ENCODE results near the gene SAP30. TPM values are rescaled to one million over a fixed set of nuclear protein-coding genes. Genes with fewer than 3 reads are reported as not detected.

SAP30 gene
- polyA plus RNA-seq, 3 donors: 13.1 to 15.8 (median 13.7) TPM

DNA sequence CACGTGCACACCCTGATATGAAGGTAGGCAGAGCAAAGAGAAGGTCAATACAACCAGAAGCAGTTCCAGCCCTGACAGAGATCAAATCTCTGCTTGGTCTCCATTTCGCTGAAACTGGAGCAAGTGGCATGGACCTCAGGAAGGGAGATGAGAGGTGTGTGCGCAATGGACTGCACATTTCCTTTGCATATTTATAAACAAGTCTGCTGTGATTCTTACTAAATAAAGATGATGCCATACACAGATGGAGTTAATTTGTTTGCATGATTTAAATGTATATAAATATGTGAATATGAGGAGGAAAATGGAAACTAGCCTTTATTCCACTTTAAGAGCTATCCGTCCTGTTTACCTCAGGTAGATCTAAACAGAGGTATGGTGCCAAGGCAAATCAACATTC is 30.3 kb downstream of the SAP30 start:
- no peak for DNase-seq (ENCODE audit: extremely low read depth in 1 of 11, low read depth in 9 of 11, low spot score in 4 of 11)

DNA sequence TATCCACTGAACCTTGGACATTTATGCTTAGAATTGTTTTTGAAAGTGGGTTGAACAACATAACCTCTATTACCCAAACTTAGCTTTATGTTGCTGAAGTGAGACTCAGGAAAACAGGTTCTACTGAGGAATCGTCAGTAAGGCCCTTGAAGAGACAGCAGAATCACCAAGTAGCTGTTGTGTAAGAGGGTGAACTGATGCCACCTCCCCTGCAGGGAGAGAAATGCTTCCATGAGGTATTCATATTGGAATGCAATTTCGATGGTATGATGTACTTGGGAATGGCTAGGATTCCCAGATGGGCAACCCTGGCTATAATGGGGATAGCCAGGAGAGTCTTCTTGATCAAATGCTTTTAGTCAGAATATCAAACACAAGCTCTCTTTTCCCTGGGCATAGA is 32.3 kb downstream of the SAP30 start:
- no peak for DNase-seq (ENCODE audit: extremely low read depth in 1 of 11, low read depth in 9 of 11, low spot score in 4 of 11)

- DNase-seq (ENCODE audit: extremely low read depth in 1 of 11, low read depth in 9 of 11, low spot score in 4 of 11): no peak
These were observed 33.6 kb downstream of the SAP30 start for GRCh38 chr4:173404296-173404865.

GRCh38 chr4:173405840-173406606 is 35.3 kb downstream of the SAP30 start:
- DNase-seq (ENCODE audit: extremely low read depth in 1 of 11, low read depth in 9 of 11, low spot score in 4 of 11): no peak

DNA sequence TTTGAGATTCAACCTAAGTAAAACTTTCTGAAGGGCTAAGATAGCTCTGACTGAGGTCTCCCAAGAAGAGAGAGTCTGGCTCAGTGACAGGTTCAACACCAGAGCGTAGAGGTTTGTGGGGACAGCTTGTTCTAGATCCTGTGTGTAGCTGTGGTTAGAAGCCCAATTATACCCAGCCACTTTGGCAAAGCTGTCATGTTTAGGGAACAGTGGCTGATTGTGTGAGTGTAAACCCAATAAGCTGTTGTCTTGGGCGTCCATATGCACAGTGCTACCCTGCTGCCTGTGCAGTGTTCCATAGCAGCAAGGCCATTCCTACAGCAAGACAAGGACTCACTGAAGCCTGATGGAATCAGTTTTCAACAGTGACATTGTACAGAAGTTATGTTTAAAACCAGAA is 39.3 kb downstream of the SAP30 start:
- no peak for DNase-seq (ENCODE audit: extremely low read depth in 1 of 11, low read depth in 9 of 11, low spot score in 4 of 11)

GRCh38 chr4:173411106-173411693 is 40.4 kb downstream of the SAP30 start:
- no peak for DNase-seq (ENCODE audit: extremely low read depth in 1 of 11, low read depth in 9 of 11, low spot score in 4 of 11)

DNA sequence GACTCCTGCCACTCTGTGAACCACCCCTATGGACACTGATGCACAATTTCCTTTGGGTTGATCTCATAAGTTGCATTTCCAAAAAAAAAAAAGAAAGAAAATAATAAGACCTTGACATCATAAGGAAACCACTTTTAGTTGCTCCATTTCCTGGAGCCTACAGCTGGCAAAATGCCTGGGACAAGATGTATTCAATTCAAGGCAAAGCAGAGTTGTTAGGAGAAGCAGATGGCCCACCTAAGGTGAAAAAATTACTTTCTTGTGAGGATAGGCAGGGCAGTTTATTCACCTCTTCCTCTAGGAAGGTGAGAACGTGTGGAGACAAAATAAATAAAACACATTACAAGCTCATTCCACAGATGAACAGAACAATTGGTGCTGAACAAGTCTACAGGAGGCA is 42.3 kb downstream of the SAP30 start:
- no peak for DNase-seq (ENCODE audit: extremely low read depth in 1 of 11, low read depth in 9 of 11, low spot score in 4 of 11)

DNA sequence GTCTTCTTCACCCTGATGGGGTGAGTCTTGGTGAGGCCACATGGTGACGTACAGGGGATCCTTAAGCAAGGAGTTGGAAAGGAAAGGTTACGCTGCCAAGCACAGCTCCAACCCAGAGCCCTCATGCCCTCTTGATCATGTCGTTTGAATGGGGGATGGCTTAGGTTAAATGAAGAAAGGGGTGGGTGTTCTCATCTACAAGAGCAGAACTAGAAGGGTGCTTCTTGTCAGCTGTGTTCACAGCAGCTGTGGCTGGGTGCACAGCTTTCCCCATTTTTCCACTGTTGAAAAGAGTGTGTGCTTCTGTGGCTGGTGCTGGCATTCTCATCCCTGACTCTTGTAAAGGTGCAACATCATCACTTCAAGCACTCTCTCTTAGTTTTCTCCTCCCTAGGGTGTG is 43.7 kb downstream of the SAP30 start:
- no peak for DNase-seq (ENCODE audit: extremely low read depth in 1 of 11, low read depth in 9 of 11, low spot score in 4 of 11)

DNA sequence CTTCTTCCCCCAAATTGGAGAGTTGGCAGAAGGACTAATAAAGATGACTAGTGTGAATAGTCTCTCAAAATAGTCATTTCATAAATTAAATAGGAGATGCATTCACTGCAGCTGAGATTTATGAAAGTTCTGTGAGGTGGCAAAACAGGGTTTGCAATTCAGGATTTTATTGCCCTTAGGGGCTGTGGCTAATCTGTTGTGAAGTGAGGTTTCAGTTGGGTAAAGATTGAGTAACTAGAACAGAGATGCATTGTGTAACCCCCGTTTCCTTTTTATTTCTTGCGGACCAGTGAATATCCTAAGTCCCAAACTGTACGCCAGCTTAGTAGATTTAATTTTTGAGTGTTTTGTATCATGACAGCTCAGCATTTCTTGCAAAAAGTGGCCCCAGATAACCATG is 44.3 kb downstream of the SAP30 start:
- no peak for DNase-seq (ENCODE audit: extremely low read depth in 1 of 11, low read depth in 9 of 11, low spot score in 4 of 11)

DNA sequence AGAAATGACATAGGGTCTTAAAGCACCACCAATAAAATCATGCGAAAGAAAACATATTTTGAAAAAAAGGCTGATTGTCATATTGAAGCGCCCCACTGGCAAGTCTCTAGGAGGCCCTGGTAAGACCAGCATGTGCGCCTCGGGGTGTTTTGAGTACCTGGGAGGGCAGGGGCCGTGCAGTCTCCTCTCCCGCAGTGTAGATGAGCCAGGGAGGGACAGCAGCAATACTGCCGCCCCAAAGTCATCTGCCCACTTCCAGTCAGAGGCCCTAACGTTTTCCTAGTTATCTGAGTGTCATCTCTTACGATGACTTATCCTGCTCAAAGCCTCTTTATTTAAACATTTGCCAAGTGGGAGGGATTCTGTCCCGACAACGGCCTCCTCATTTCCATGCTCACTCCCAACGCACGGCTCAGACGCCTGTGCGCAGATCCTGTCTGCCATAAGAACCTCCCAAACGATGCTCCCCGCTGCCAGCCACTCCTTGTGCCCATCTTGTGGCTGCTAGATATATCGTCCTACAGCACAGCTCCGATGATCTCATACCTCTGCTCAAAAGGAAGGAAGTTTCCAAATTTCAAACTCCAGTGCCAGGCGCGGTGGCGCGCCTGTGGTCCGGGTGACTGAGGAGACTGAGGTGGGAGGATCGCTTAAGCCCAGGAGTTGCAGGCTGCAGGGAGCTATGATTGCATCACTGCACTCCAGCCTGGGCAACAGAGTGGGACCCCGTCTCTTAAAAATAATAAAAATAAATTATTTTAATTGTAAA is 45.3 kb downstream of the SAP30 start:
- no peak for DNase-seq (ENCODE audit: extremely low read depth in 1 of 11, low read depth in 9 of 11, low spot score in 4 of 11)

DNA sequence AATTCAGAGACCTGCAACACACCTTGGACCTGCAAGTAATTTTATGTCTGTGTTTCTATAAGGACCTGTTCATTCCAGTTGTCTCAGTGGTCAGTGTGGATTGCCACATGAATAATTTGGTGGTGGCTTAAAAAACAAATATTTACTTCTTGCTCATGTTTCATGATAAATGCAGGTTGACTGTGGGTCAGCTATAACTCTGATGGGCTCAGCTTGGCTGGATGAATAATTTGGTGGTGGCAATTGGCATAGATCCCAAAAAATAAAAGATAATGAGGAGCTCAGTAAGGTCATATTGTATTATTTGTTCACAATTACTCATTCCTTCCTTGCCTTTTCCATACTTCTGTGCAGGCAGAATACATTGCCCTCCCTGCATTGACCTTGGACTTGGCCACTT is 47.1 kb downstream of the SAP30 start:
- DNase-seq (ENCODE audit: extremely low read depth in 1 of 11, low read depth in 9 of 11, low spot score in 4 of 11): no peak

DNA sequence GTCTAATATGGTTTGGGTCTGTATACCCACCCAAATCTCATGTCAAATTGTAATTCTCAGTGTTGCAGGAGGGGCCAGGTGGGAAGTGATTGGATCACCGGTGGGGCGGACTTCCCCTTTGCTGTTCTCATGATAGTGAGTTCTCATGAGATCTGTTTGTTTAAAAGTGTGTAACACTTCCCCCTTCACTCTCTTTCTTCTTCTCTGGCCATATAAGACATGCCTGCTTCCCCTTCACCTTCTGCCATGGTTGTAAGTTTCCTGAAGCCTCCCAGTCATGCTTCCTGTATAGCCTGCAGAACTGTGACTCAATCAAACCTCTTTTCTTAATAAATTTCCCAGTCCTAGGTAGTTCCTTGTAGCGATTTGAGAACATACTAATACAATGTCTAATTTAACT is 47.9 kb downstream of the SAP30 start:
- DNase-seq (ENCODE audit: extremely low read depth in 1 of 11, low read depth in 9 of 11, low spot score in 4 of 11): no peak

- peak in 1 of 11 donors; percentile 31 for DNase-seq (ENCODE audit: extremely low read depth in 1 of 11, low read depth in 9 of 11, low spot score in 4 of 11)
These were observed 49.6 kb downstream of the SAP30 start for GRCh38 chr4:173420324-173420752.

DNA sequence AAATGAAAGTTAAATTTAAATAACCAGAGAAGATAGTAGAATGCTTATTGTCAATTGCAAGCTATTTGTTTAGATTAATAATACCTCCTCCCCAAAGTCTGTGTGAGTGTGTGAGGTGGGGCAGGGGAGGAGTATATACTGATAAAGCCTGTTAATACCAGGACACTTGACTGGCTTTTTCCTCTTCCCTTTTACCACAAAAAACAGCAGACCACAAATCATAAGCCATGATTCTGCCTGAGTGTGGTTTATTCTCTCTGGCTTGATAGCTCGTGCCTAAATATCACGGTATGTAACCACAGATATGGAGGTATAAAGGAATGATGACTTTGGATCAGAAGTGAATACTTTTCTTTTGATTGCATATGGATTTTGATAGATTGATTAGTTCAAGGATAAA is 50.0 kb downstream of the SAP30 start:
- no peak for DNase-seq (ENCODE audit: extremely low read depth in 1 of 11, low read depth in 9 of 11, low spot score in 4 of 11)

GRCh38 chr4:173424899-173425805 is 54.4 kb downstream of the SAP30 start:
- no peak for DNase-seq (ENCODE audit: extremely low read depth in 1 of 11, low read depth in 9 of 11, low spot score in 4 of 11)

GRCh38 chr4:173426064-173426463 is 55.3 kb downstream of the SAP30 start:
- no peak for DNase-seq (ENCODE audit: extremely low read depth in 1 of 11, low read depth in 9 of 11, low spot score in 4 of 11)
